ENCODE results near the gene FHIP1A. TPM values are rescaled to one million over a fixed set of nuclear protein-coding genes. Genes with fewer than 3 reads are reported as not detected.

The FHIP1A gene
- total and polyA plus RNA-seq, 2 of the 8 experiments (the other 6 are each of a cell fraction or from before 2014, with no cell fraction given): 17.9 to 75.2 TPM

- Histone ChIP-seq H4K5ac (ENCODE audit: insufficient read length, low read depth, low read length) (no peak overlapping the region), H3K79me2 (ENCODE audit: control insufficient read depth in 1 of 2, insufficient read depth in 2 of 2, low read length in 2 of 2) (peaks cover 4 to 89% of the 10 kb centered on the region in 2 experiments), H3K9me3 (ENCODE audit: insufficient read depth in 2 of 2, low read depth in 1 of 2, low read length in 1 of 2) (no peaks in the 10 kb centered on the region), H2BK12ac (ENCODE audit: low read depth, low read length) (no peak overlapping the region), H3K27ac (ENCODE audit: low read depth, low read length) (no peak overlapping the region), H3K4ac (replicated peaks; ENCODE audit: insufficient read length, low read depth, low read length) (no peak overlapping the region), H3K27me3 (replicated peaks in 1 of 4; ENCODE audit: control insufficient read depth in 3 of 4, extremely low read depth in 1 of 4, insufficient read depth in 3 of 4, low read length in 3 of 4) (no peaks in the 10 kb centered on the region), H3K4me3 (ENCODE audit: extremely low read depth in 1 of 4, insufficient read depth in 2 of 4, low read depth in 3 of 4, low read length in 4 of 4) (no peak overlapping the region), H4K20me1 (replicated peaks in 1 of 2; ENCODE audit: control insufficient read depth in 1 of 2, insufficient read depth in 2 of 2, low read length in 2 of 2) (no peaks in the 10 kb centered on the region), H3K79me1 (ENCODE audit: low read depth, low read length) (no peaks in the 10 kb centered on the region), H3K23me2 (ENCODE audit: low read depth, low read length) (no peaks in the 10 kb centered on the region), H3K14ac (ENCODE audit: insufficient read length) (no peak overlapping the region), H2BK20ac (ENCODE audit: low read length) (no peak overlapping the region), H2AK5ac (ENCODE audit: low read depth, low read length) (no peak overlapping the region), H3K4me2 (ENCODE audit: insufficient read depth in 1 of 2, low read depth in 2 of 2, low read length in 2 of 2) (peak overlapping the region in 1 of 2 experiments; percentile 45; a peak in 1 of 4 replicates), H2BK15ac (ENCODE audit: low read length) (no peak overlapping the region), H4K91ac (replicated peaks; ENCODE audit: insufficient read length, low read length) (no peak overlapping the region), H3K23ac (ENCODE audit: insufficient read length) (no peak overlapping the region), H3K18ac (ENCODE audit: extremely low read depth, low read length) (no peak overlapping the region), H2AFZ (ENCODE audit: low read length) (no peak overlapping the region), H4K8ac (ENCODE audit: extremely low read depth, insufficient read depth, low read length) (no peak overlapping the region), H2BK120ac (replicated peaks; ENCODE audit: low read depth, low read length) (no peak overlapping the region), H3K56ac (replicated peaks; ENCODE audit: insufficient read length, low read depth, low read length) (no peak overlapping the region), H3K36me3 (ENCODE audit: control insufficient read depth in 2 of 4, insufficient read depth in 4 of 4, low read length in 3 of 4) (no peaks in the 10 kb centered on the region), H2BK5ac (ENCODE audit: low read depth, low read length) (no peak overlapping the region), H3K9ac (replicated peaks in 1 of 4; ENCODE audit: extremely low read depth in 1 of 4, low read depth in 3 of 4, low read length in 3 of 4) (no peak overlapping the region), H3K4me1 (replicated peaks in 1 of 4; ENCODE audit: control insufficient read depth in 3 of 4, insufficient read depth in 4 of 4, low read length in 3 of 4) (peaks cover 2 to 15% (median 12%) of the 10 kb centered on the region in 4 experiments; a peak in 4 of 7 replicates)
- TF ChIP-seq SIX5 (IDR thresholded peaks at IDR 0.05; ENCODE audit: low read depth, low read length) (no peak), ZNF274 (IDR thresholded peaks at IDR 0.05; ENCODE audit: borderline replicate concordance, extremely low read depth, low read length) (no peak), RAD21 (IDR thresholded peaks at IDR 0.05 in 1 of 2, conservative IDR thresholded peaks at IDR 0.05 in 1 of 2; ENCODE audit: low read depth in 2 of 2, low read length in 2 of 2) (no peak), USF2 (IDR thresholded peaks at IDR 0.05; ENCODE audit: low read length) (no peak), CTBP2 (IDR thresholded peaks at IDR 0.05; ENCODE audit: borderline replicate concordance, insufficient read depth, insufficient read length, low read length) (no peak), JUN (IDR thresholded peaks at IDR 0.05; ENCODE audit: low read depth, low read length) (no peak), BACH1 (IDR thresholded peaks at IDR 0.05; ENCODE audit: low read length) (no peak), KDM1A (IDR thresholded peaks at IDR 0.05; ENCODE audit: borderline replicate concordance, low read length) (no peak), TCF12 (IDR thresholded peaks at IDR 0.05; ENCODE audit: low read depth, low read length) (no peak), SRF (IDR thresholded peaks at IDR 0.05; ENCODE audit: low read depth, low read length) (no peak), SIRT6 (IDR thresholded peaks at IDR 0.05; ENCODE audit: low read length) (no peak)
- POLR2A ChIA-PET (ENCODE audit: partially characterized antibody): interaction anchor here (0.6 to 1.8 kb wide), 4 partner anchors 13 to 144 kb away, joined by 3 to 4 read pairs (median 3); no protein-coding TSS in a partner anchor
- no peak for DNase-seq (ENCODE audit: low read depth in 1 of 2, low spot score in 2 of 2)
- CTCF ChIA-PET (ENCODE audit: partially characterized antibody): interaction anchor here (1.0 to 1.4 kb wide), 4 partner anchors 9 to 59 kb away, joined by 3 to 5 read pairs (median 4); no protein-coding TSS in a partner anchor
- 58% methylated on average over 6 of the region's 6 CpGs; no CpG with 5 or more reads in 1 of the 2 experiments for WGBS, 2 experiments (ENCODE audit: extremely low coverage in 1 of 2, insufficient coverage in 1 of 2, insufficient read length in 1 of 2, insufficient replicate concordance in 2 of 2, low coverage in 1 of 2, low lambda C conversion rate in 2 of 2, missing lambda C conversion rate in 1 of 2)
- peak; percentile 81 for FAIRE-seq
Measured at GRCh38 chr4:151430740-151431457, 21.9 kb downstream of the FHIP1A start.

Data from H1 (cell line).